HepG2 (cell line): ENCODE measurements around the gene RAB39A. TPM values are rescaled to one million over a fixed set of nuclear protein-coding genes. Genes with fewer than 3 reads are reported as not detected.

Experiments used
- ATAC-seq: fragments of 200-7000 bp; cut with Tn5 transposase; 3 replicates; pipeline ENCODE4 v1.9.1; 2020; ENCODE audit warnings: mild to moderate bottlenecking, moderate library complexity
- BruUV-seq: library from RNA; stranded (reverse); fragments of 400-500 nt; replicated peaks from 2 replicates; lab custom pipeline; 2021; lab: Mats Ljungman, UMichigan
- CTCF ChIA-PET: fragments of 300-600 bp; formaldehyde crosslinking; extraction: SDS; loops from one replicate; lab custom pipeline; 2021; ENCODE audit warnings: low total read pairs, inconsistent platforms, low intra/inter-chr PET ratio; lab: Yijun Ruan, JAX
- POLR2A ChIA-PET: fragments of 350-600 bp; sonication (Branson Sonifier 250); formaldehyde crosslinking; loops from one replicate; lab custom pipeline; 2020; ENCODE audit warnings: antibody characterized with exemption, inconsistent platforms; lab: Yijun Ruan, JAX
- DNase-seq: peaks from one replicate; pipeline ENCODE4 v3.0.0-alpha.2; 2015; ENCODE audit warnings: low spot score
- FAIRE-seq: peaks from 3 replicates; lab custom pipeline; 2011; peaks lifted over from hg19 to GRCh38; lab: Jason Lieb, UNC
- H2AFZ ChIP-seq: one replicate; pipeline ENCODE4 v1.6.1; 2011; ENCODE audit warnings: low read length, inconsistent platforms
- H3K27ac ChIP-seq: fragments of 300-600 bp; 3 replicates; pipeline ENCODE4 v1.8.0; 2011; ENCODE audit warnings: mixed run types, mild to moderate bottlenecking, mixed read lengths, low read length, inconsistent platforms; ENCODE audit not compliant: insufficient read depth; ENCODE audit errors: extremely low read length
- H3K27me3 ChIP-seq, 2 experiments: fragments of 200-600 bp in 1 of 2; 2 replicates in 1 of 2; 3 replicates in 1 of 2; pipeline versions ENCODE4 v1.6.0 to v1.8.0; 2011; ENCODE audit warnings: low read length in 2 of 2, mild to moderate bottlenecking in 2 of 2, moderate library complexity in 2 of 2, inconsistent platforms in 1 of 2; ENCODE audit not compliant: insufficient read depth in 2 of 2, control insufficient read depth in 1 of 2
- H3K36me3 ChIP-seq, 2 experiments: fragments of 200-600 bp in 1 of 2; replicated peaks in 1 of 2; 2 replicates in 1 of 2; 3 replicates in 1 of 2; pipeline versions ENCODE4 v1.5.1 to v1.8.0; 2011; ENCODE audit warnings: low read length in 2 of 2, inconsistent platforms in 1 of 2; ENCODE audit not compliant: insufficient read depth in 2 of 2, control insufficient read depth in 1 of 2
- H3K4me1 ChIP-seq: 2 replicates; pipeline ENCODE4 v1.5.1; 2012; ENCODE audit warnings: low read length, inconsistent platforms; ENCODE audit not compliant: insufficient read depth
- H3K4me2 ChIP-seq: 2 replicates; pipeline ENCODE4 v1.6.0; 2011; ENCODE audit warnings: low read depth, low read length, inconsistent platforms
- H3K4me3 ChIP-seq, 3 experiments: fragments of 200-600 bp in 1 of 3; sonication (generic), shearing (Covaris generic) in 1 of 3; replicated peaks in 1 of 3; 2 replicates each; pipeline ENCODE4 v1.5.1; 2011 to 2016; ENCODE audit warnings: low read length in 3 of 3, inconsistent platforms in 2 of 3, low read depth in 2 of 3, mild to moderate bottlenecking in 2 of 3, control low read depth in 1 of 3, mixed read lengths in 1 of 3; ENCODE audit not compliant: insufficient read depth in 1 of 3
- H3K79me2 ChIP-seq: one replicate; pipeline ENCODE4 v1.6.1; 2011; ENCODE audit warnings: low read length, inconsistent platforms; ENCODE audit not compliant: insufficient read depth
- H3K9ac ChIP-seq: 2 replicates; pipeline ENCODE4 v1.6.0; 2011; ENCODE audit warnings: mild to moderate bottlenecking, low read depth, low read length, inconsistent platforms; ENCODE audit not compliant: insufficient read depth
- H3K9me3 ChIP-seq: 2 replicates; pipeline ENCODE4 v1.5.1; 2012; ENCODE audit warnings: mild to moderate bottlenecking, low read length
- H4K20me1 ChIP-seq: 2 replicates; pipeline ENCODE4 v1.6.0; 2011; ENCODE audit warnings: inconsistent platforms, mild to moderate bottlenecking, low read length, moderate library complexity; ENCODE audit not compliant: insufficient read depth
- DNMT3B ChIP-seq: conservative IDR thresholded peaks from 2 replicates; pipeline ENCODE4 v1.6.1; 2016; ENCODE audit warnings: missing biosample characterization, control low read depth
- IRF2 ChIP-seq: IDR thresholded peaks from 2 replicates; pipeline ENCODE4 v1.6.1; 2018; ENCODE audit warnings: missing genetic modification reagents, missing compliant biosample characterization
- NONO ChIP-seq, 2 experiments: fragments of 450-650 bp in 1 of 2; sonication (generic) in 1 of 2; formaldehyde crosslinking in 1 of 2; IDR thresholded peaks in 1 of 2; conservative IDR thresholded peaks in 1 of 2; 2 replicates each; pipeline versions ENCODE4 v1.6.1 to v1.8.0; 2017 to 2022; ENCODE audit warnings: mild to moderate bottlenecking in 1 of 2, missing genetic modification reagents in 1 of 2, moderate library complexity in 1 of 2
- SRSF1 ChIP-seq: fragments of 200-400 bp; formaldehyde crosslinking; optimal IDR thresholded peaks from 2 replicates; pipeline ENCODE3; 2017; ENCODE audit warnings: mild to moderate bottlenecking, low read depth, low read length, moderate library complexity
- ZNF713 ChIP-seq: sonication (generic); formaldehyde crosslinking; IDR thresholded peaks from 2 replicates; pipeline ENCODE4 v1.4.0; 2020; ENCODE audit warnings: mild to moderate bottlenecking, missing genetic modification reagents
- WGBS: methylation state at CpG from one replicate; pipeline ENCODE4 v1.1.6; 2017; ENCODE audit warnings: low lambda C conversion rate; 5-methylcytosine and 5-hydroxymethylcytosine counted together
- in situ Hi-C: cut with HindIII; loops from 2 replicates; pipeline ENCODE4 v1.10.0; 2017; ENCODE audit warnings: low pct_unique_long_range_greater_than_20kb; ENCODE audit not compliant: extremely low pct_ligation_motif_present
- intact Hi-C: fragments of 100-400 bp; cut with micrococcal nuclease; formaldehyde crosslinking; loops from one replicate; pipeline ENCODE4 v1.10.0; 2022; ENCODE audit not compliant: unreplicated experiment
- polyA plus RNA-seq, 8 experiments: library from polyadenylated mRNA; depleted of rRNA in 3 of 8; stranded (reverse) in 7 of 8; unstranded in 1 of 8; fragments of >200 nt; fragmentation: Illumina TruSeq in 4 of 8; extraction: Trizol in 4 of 8; gene quantifications; 2 replicates each; pipeline versions ENCODE4 v1.2.1 to v1.2.3, GENCODE V29; 2011 to 2016; ENCODE audit warnings: low read depth in 4 of 8, missing spikeins in 1 of 8, mixed read lengths in 1 of 8; ENCODE audit not compliant: insufficient read depth in 1 of 8
- total RNA-seq, 5 experiments: library from RNA; depleted of rRNA; stranded (reverse); fragments of >200 nt; fragmentation: Illumina TruSeq; extraction: Trizol; gene quantifications; 2 replicates each; pipeline ENCODE4 v1.2.3, GENCODE V29; 2016; ENCODE audit warnings: low read depth in 1 of 5
- TF ChIP-seq, protein P1 (sequence below): IDR thresholded peaks from 2 replicates; pipeline ENCODE4 v1.6.1; 2012; ENCODE audit warnings: low read length, improper control_type of control experiment
- TF ChIP-seq, protein P2 (sequence below): sonication (generic); IDR thresholded peaks from 2 replicates; pipeline ENCODE4 v1.6.1; 2016; ENCODE audit warnings: low read depth, borderline replicate concordance
- TF ChIP-seq, protein P3 (sequence below): sonication (generic); formaldehyde crosslinking; IDR thresholded peaks from 2 replicates; pipeline ENCODE4 v1.8.1; 2023; ENCODE audit warnings: mild to moderate bottlenecking, missing genetic modification reagents
- TF ChIP-seq, protein P4 (sequence below): IDR thresholded peaks from 2 replicates; pipeline ENCODE4 v1.6.1; 2016; ENCODE audit warnings: missing compliant biosample characterization, missing genetic modification reagents, borderline replicate concordance
- TF ChIP-seq, protein P5 (sequence below): sonication (generic); formaldehyde crosslinking; IDR thresholded peaks from 2 replicates; pipeline ENCODE4 v1.9.0; 2022; ENCODE audit warnings: low read depth, missing genetic modification reagents

The RAB39A gene
- total and polyA plus RNA-seq, 2 of the 13 experiments (the other 11 are each of a cell fraction or from before 2014, with no cell fraction given): not detected

DNA sequence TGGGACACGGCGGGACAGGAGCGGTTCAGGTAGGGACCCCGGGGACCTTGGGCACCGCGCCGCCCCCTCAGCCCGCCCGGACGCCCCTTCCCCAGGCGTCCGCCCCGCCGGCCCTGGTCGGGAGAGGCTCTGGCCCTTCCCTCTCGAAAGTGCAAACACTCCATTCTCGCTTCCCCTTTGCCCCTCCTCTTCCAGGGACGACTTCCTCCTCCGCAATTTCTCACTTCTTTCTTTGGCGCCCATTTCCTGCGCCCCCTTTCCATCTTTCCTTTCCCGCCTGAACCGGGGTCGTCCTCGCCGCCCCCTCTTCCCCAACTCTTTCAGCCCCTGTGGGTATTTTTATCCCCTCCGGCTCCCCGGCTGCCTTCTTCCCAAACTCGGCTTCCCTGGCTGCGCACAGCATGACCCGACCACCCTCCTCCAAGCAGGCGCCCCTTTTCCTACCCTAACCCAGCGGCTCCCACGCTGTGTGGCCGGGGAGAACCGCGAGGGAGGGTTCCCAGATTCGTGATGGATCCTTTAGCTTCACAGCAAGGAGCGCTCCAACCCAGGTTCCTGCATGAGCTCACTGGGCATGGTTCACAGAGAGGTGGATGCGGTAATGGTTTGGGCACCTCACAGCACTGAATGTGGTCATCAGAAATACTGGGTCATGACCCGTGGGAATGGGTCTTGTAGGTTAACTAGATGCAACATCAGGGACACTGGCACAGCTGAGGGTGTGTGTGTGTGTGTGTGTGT, 689 bp downstream of the RAB39A start:
- Histone ChIP-seq H3K27me3 (peaks cover 0 to 14% of the 10 kb centered on the region in 2 experiments; a peak in 2 of 5 replicates), H3K4me3 (no peak overlapping the region), H3K27ac (no peak overlapping the region), H3K9me3 (no peaks in the 10 kb centered on the region), H3K4me2 (no peak overlapping the region), H4K20me1 (no peaks in the 10 kb centered on the region), H3K4me1 (no peaks in the 10 kb centered on the region), H2AFZ (no peak overlapping the region), H3K9ac (no peak overlapping the region), H3K36me3 (no peaks in the 10 kb centered on the region), H3K79me2 (no peaks in the 10 kb centered on the region)
- FAIRE-seq (no peak), ATAC-seq (no peak), DNase-seq (no peak)
- intact Hi-C loops (no loop called here), in situ Hi-C loops (no loop called here)
- WGBS: 60% methylated on average over 33 of the region's 41 CpGs
- TF ChIP-seq DNMT3B (CRISPR knock-in tag): no peak
- TF ChIP-seq ZNF713 (CRISPR knock-in tag): no peak
- TF ChIP-seq, protein P1, sequence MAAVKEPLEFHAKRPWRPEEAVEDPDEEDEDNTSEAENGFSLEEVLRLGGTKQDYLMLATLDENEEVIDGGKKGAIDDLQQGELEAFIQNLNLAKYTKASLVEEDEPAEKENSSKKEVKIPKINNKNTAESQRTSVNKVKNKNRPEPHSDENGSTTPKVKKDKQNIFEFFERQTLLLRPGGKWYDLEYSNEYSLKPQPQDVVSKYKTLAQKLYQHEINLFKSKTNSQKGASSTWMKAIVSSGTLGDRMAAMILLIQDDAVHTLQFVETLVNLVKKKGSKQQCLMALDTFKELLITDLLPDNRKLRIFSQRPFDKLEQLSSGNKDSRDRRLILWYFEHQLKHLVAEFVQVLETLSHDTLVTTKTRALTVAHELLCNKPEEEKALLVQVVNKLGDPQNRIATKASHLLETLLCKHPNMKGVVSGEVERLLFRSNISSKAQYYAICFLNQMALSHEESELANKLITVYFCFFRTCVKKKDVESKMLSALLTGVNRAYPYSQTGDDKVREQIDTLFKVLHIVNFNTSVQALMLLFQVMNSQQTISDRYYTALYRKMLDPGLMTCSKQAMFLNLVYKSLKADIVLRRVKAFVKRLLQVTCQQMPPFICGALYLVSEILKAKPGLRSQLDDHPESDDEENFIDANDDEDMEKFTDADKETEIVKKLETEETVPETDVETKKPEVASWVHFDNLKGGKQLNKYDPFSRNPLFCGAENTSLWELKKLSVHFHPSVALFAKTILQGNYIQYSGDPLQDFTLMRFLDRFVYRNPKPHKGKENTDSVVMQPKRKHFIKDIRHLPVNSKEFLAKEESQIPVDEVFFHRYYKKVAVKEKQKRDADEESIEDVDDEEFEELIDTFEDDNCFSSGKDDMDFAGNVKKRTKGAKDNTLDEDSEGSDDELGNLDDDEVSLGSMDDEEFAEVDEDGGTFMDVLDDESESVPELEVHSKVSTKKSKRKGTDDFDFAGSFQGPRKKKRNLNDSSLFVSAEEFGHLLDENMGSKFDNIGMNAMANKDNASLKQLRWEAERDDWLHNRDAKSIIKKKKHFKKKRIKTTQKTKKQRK: no peak
- no peak for TF ChIP-seq NONO (IDR thresholded peaks at IDR 0.05)
- TF ChIP-seq NONO (CRISPR knock-in tag; conservative IDR thresholded peaks at IDR 0.05): no peak
- no peak for TF ChIP-seq SRSF1
- TF ChIP-seq, protein P2, sequence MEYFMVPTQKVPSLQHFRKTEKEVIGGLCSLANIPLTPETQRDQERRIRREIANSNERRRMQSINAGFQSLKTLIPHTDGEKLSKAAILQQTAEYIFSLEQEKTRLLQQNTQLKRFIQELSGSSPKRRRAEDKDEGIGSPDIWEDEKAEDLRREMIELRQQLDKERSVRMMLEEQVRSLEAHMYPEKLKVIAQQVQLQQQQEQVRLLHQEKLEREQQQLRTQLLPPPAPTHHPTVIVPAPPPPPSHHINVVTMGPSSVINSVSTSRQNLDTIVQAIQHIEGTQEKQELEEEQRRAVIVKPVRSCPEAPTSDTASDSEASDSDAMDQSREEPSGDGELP: no peak
- TF ChIP-seq, protein P3, sequence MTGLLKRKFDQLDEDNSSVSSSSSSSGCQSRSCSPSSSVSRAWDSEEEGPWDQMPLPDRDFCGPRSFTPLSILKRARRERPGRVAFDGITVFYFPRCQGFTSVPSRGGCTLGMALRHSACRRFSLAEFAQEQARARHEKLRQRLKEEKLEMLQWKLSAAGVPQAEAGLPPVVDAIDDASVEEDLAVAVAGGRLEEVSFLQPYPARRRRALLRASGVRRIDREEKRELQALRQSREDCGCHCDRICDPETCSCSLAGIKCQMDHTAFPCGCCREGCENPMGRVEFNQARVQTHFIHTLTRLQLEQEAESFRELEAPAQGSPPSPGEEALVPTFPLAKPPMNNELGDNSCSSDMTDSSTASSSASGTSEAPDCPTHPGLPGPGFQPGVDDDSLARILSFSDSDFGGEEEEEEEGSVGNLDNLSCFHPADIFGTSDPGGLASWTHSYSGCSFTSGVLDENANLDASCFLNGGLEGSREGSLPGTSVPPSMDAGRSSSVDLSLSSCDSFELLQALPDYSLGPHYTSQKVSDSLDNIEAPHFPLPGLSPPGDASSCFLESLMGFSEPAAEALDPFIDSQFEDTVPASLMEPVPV (CRISPR knock-in tag): no peak
- TF ChIP-seq, protein P4, sequence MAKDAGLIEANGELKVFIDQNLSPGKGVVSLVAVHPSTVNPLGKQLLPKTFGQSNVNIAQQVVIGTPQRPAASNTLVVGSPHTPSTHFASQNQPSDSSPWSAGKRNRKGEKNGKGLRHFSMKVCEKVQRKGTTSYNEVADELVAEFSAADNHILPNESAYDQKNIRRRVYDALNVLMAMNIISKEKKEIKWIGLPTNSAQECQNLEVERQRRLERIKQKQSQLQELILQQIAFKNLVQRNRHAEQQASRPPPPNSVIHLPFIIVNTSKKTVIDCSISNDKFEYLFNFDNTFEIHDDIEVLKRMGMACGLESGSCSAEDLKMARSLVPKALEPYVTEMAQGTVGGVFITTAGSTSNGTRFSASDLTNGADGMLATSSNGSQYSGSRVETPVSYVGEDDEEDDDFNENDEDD (CRISPR knock-in tag): no peak
- no peak for TF ChIP-seq IRF2 (CRISPR knock-in tag)
- TF ChIP-seq, protein P5, sequence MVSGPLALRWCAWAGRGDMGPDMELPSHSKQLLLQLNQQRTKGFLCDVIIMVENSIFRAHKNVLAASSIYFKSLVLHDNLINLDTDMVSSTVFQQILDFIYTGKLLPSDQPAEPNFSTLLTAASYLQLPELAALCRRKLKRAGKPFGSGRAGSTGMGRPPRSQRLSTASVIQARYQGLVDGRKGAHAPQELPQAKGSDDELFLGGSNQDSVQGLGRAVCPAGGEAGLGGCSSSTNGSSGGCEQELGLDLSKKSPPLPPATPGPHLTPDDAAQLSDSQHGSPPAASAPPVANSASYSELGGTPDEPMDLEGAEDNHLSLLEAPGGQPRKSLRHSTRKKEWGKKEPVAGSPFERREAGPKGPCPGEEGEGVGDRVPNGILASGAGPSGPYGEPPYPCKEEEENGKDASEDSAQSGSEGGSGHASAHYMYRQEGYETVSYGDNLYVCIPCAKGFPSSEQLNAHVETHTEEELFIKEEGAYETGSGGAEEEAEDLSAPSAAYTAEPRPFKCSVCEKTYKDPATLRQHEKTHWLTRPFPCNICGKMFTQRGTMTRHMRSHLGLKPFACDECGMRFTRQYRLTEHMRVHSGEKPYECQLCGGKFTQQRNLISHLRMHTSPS (CRISPR knock-in tag): no peak
- ChIA-PET CTCF (no interaction called here), POLR2A (no interaction called here)
- BruUV-seq: no TSS peak
